Activated T-helper 1 cell treated with anti-CD3 and anti-CD28 coated beads, Interleukin-12 subunit alpha, Interleukin-12 subunit beta, Interleukin-2, Interleukin-4 antibody, amounts not matched to agents 30 ng/mL and 10 ng/mL and 1 ng/mL, durations not matched to agents 14 hours and 24 hours and 36 hours (primary cell): ENCODE data around the gene MED13L. TPM values are rescaled to one million over a fixed set of nuclear protein-coding genes. Genes with fewer than 3 reads are reported as not detected.

Experiments used
- DNase-seq: peaks from one replicate; pipeline ENCODE4 v3.0.0; 2021; ENCODE audit warnings: low spot score
- H3K27ac Mint-ChIP-seq: one replicate; pipeline ENCODE4 v1.8.0; 2021; ENCODE audit warnings: mild to moderate bottlenecking, mixed read lengths
- H3K27me3 Mint-ChIP-seq: one replicate; pipeline ENCODE4 v1.8.0; 2022; ENCODE audit warnings: mild to moderate bottlenecking, moderate library complexity, mixed read lengths; ENCODE audit not compliant: insufficient read depth
- H3K36me3 Mint-ChIP-seq: one replicate; pipeline ENCODE4 v1.8.0; 2021; ENCODE audit warnings: low read depth, mixed read lengths
- H3K4me1 Mint-ChIP-seq: one replicate; pipeline ENCODE4 v1.8.0; 2021; ENCODE audit warnings: low read depth, mixed read lengths
- H3K4me3 Mint-ChIP-seq: one replicate; pipeline ENCODE4 v1.8.0; 2021; ENCODE audit warnings: mild to moderate bottlenecking, moderate library complexity, mixed read lengths
- H3K9me3 Mint-ChIP-seq: one replicate; pipeline ENCODE4 v1.8.0; 2021; ENCODE audit warnings: mixed read lengths
- intact Hi-C: fragments of 100-400 bp; cut with micrococcal nuclease; formaldehyde crosslinking; loops from one replicate; pipeline ENCODE4 v1.15.1; 2024
- total RNA-seq: library from RNA; stranded (reverse); gene quantifications from 2 replicates; pipeline ENCODE4 v1.2.3, GENCODE V29; 2022

The MED13L gene
- 65.5 and 66.1 TPM in 2 replicates for total RNA-seq

DNA sequence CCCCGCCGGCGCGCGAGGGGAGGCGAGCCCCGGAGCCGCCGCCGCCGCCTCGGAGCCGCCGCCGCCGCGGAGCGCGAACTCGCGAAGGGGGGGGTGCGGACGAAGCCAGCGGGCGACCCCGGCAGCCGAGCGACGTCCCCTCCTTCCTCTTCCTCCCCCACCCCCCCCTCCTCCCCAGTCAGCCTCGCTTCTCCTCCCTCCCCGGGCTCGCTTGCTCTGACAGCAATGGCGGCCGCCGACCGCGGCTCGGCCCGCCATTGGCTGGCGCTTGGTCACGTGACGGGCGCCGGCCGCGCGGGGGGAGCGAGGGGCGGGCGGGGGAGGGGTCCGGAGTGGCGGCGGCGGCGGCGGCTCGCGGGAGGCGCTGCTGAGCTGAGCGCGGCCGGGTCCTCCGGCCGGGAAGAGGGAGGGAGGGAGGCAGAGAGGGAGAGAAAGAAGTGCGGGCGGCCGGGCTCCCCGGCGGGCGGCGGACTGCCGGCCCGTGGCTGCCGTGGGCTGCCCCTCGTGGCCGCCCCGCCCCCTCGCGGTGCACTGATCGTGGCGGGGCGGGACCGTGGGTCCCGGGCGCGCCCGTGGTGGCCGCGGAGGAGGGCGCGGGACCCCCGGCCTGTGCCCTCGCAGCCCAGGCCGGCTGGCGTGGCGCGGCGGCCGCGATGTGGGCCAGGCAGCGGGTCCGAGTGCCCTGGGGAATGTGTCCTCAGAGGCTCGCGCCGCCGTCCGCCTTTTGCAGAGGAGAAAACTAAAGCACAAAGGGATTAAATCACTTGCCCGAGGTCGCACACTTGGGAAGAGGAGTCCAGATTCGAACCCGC, at the start of gene MED13L:
TSS of gene MED13L (minus strand) at position 227 of the 812 bp plus-strand sequence. CDS start 562 bp downstream, outside the sequence.
- Mint-ChIP-seq H3K27ac (peak within 1 kb of the TSS; percentile 96), H3K36me3 (no peaks in the 10 kb centered on the region), H3K27me3 (peaks cover 12% of the 10 kb centered on the region), H3K9me3 (no peaks in the 10 kb centered on the region), H3K4me1 (peaks cover 62% of the 10 kb centered on the region), H3K4me3 (peak within 1 kb of the TSS; percentile 99)
- intact Hi-C loops: loop anchor here (1.0 to 5.0 kb wide), 13 partner anchors 41 to 541 kb away; partner anchors contain the start of genes MAP1LC3B2, RNFT2 and SPRING1
- peak; percentile 86 for DNase-seq

DNA sequence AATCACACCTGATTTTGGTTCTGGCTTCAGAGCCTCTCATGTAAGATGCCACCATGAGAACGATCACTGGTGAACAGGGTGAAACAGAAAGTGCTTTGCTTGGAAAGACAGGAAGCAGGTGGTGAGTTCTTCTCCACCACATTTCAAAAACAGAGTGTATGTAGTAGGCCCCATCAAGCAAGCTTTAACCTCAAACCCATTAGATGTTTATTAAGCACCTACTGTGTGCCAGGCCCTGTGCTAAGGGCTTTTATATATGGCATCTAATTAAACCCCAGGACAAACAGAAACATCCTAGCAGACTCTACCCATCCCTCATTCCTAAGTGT, 47.8 kb upstream of the MED13L start:
- Mint-ChIP-seq H3K27me3 (peaks cover 8% of the 10 kb centered on the region), H3K4me3 (no peak overlapping the region), H3K36me3 (peaks cover 9% of the 10 kb centered on the region), H3K4me1 (peaks cover 30% of the 10 kb centered on the region), H3K27ac (peak overlapping the region; percentile 75), H3K9me3 (peaks cover 12% of the 10 kb centered on the region)
- peak; percentile 31 for DNase-seq
- intact Hi-C loops: loop anchor here (1.0 to 2.0 kb wide), 4 partner anchors 34 to 413 kb away; partner anchors contain the start of genes MAP1LC3B2, RNFT2 and SPRING1

DNA sequence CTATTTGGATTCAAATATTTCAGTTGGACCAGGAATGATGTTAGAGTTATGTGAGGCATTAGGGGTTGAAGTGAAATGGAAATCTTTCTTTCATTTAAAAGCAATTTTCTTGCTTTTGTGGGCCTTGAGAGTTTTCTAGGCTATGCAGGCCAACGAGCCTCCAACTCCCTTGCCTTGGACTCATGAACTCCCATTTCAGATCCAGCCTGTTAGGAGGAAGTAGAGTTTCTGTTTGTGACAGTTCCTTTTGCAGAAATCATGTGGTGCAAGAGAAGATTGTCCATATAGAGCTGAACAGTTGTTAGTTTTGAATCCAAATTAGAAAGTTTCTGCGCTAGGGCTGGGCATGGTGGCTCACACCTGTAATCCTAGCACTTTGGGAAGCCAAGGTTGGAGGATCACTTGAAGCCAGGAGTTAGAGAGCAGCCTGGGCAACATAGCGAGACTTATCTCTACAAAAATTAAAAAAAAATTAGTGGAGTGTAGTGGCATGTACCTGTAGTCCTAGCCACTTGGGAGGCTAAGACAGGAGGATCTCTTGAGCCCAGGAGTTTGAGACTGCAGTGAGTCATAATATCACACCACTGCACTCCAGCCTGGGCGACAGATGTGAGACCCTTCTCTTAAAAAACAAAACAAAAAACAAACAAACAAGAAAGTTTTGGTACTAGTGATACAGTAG, 47.3 kb upstream of the MED13L start:
- no peak overlapping the region for H3K4me3 Mint-ChIP-seq
- DNase-seq: no peak
- H3K4me1 Mint-ChIP-seq: peaks cover 36% of the 10 kb centered on the region
- H3K27ac Mint-ChIP-seq: peak overlapping the region; percentile 75
- intact Hi-C loops: loop anchor here (1.0 to 5.0 kb wide), 6 partner anchors 34 to 414 kb away; partner anchors contain the start of genes MAP1LC3B2, RNFT2 and SPRING1
- H3K36me3 Mint-ChIP-seq: peaks cover 9% of the 10 kb centered on the region
- H3K9me3 Mint-ChIP-seq: peaks cover 12% of the 10 kb centered on the region
- peaks cover 8% of the 10 kb centered on the region for H3K27me3 Mint-ChIP-seq

DNA sequence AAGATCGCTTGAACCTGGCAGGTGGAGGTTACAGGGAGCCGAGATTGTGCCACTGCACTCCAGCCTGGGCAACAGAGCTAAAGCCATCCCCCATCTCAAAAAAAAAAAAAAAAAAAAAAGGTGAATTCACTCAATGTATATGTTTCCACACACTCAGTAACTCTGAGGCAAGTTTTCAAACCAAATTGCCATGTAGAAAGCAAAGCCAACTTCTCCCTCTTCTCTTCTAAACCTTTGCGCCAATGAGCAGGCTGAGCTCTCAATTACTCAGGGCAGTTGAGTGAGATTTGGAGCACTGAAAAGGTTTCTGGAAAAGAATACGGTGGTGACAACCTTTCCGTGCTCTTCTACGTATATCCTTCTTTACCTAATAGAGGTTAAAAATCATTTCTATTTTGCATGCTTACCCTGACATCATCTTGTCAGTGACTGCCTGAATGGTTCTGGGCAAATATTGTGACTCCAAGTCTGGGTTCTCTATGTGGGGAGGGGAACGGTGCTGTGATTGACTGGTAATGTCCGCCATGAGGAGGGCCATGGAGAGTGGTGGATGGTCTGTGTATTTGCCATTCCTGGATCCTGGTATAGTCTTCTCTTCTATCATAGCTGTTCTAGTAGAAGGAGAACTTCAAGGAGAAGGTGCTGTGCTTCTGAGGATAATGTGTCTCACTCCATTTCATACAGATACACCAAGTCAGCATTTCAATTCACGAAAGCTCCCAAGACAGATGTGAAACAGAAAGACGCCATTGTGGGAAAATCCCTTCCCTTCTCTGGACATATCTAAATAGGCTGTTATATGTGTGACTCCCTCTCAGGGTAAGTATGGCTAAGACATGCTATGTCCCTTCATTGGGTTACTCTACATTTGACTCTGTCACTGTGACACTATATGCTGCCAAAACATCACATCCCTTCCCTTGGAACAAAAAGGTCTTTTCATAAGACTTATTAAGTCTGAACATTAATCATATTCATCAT, 46.2 kb upstream of the MED13L start:
- Mint-ChIP-seq H3K9me3 (peaks cover 12% of the 10 kb centered on the region), H3K4me3 (peak overlapping the region; percentile 53)

DNA sequence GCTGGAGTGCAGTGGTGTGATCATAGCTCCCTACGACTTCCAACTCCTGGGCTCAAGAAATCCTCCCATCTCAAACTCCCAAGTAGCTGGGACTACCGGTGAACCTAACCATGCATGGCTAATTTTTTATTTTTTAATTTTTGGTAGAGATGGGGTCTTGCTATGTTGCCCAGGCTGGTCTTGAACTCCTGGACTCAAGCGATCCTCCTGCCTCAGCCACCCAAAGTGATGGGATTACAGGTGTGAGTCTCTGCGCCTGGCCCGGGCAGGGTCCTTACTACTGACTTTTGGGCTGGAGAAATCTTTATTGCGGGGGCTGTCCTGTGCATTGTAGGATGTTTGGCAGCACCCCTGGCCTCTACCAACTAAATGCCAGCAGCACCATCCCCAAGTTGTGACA, 44.4 kb upstream of the MED13L start:
- Mint-ChIP-seq H3K27ac (no peak overlapping the region), H3K4me3 (no peak overlapping the region), H3K36me3 (peaks cover 7% of the 10 kb centered on the region), H3K27me3 (no peaks in the 10 kb centered on the region), H3K9me3 (peaks cover 4% of the 10 kb centered on the region), H3K4me1 (peaks cover 47% of the 10 kb centered on the region)
- DNase-seq: no peak
- intact Hi-C loops: loop anchor here (5.0 kb wide), 1 partner anchor 180 kb away; no protein-coding TSS in a partner anchor

More for the DNA sequence above, 46.2 kb upstream of the MED13L start:
- Mint-ChIP-seq H3K4me1 (peaks cover 47% of the 10 kb centered on the region), H3K27ac (peak overlapping the region; percentile 75), H3K36me3 (peaks cover 9% of the 10 kb centered on the region), H3K27me3 (peaks cover 8% of the 10 kb centered on the region)
- intact Hi-C loops: loop anchor here (1.0 to 5.0 kb wide), 4 partner anchors 35 to 181 kb away; no protein-coding TSS in a partner anchor
- DNase-seq: no peak

DNA sequence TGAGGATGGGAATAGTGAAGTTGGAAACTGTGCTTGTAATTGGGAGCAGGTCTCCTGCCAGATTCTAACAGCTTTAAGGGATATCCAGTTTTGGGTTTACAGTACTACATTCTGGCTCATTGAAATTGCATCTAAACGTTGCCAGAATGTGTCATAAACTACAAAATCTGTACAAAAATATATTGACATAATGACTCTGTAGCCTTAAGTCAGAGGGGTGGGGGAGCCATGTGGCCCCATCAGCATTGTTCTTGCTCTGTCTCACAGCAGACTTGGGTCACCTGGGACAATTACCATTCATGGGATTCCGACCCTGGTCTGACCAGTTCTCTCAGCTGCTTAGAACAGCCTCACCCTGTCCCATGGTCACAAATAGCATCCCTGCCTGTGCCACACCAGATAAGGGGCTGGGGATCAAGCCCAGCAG, 43.3 kb upstream of the MED13L start:
- H3K27ac Mint-ChIP-seq: peak overlapping the region; percentile 84
- intact Hi-C loops: loop anchor here (1.0 to 5.0 kb wide), 2 partner anchors 44 to 179 kb away; partner anchors contain the start of gene MED13L
- H3K4me1 Mint-ChIP-seq: peaks cover 57% of the 10 kb centered on the region

DNA sequence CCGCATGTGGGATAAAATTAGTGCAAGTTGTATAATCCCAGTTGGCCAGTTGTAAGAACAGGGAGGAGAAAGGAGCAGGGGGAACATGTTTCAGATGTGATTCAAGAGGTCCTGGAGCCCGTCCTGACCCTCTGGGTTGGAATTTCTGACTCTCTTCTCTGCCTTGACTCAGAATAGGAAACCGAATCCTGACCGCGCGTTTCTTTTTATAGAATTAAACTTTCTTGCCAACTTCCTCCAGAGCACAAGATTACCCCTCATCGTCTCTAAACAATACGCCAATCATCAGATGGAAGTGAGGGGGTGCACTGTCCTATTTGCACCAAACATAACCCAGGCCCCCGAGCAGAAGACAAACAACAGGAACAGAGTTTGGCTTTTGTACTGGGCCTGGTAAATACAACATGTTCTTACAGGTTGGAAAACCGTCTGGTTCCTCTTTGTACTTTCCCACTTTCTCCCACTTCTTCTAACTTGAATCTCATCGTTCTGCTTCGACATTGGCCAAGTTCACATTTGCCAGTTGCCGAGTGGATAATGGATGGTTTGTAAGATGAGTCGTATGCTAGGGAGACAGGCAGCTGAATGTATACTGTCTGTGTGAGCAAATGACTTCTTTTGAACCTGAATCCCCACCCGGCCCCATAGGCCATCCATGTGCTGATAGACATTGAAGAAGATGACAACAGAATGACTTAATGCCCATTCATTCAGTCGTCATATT, 42.6 kb upstream of the MED13L start:
- H3K4me1 Mint-ChIP-seq: peaks cover 50% of the 10 kb centered on the region
- H3K9me3 Mint-ChIP-seq: peaks cover 4% of the 10 kb centered on the region
- peak overlapping the region; percentile 73 for H3K4me3 Mint-ChIP-seq
- intact Hi-C loops: loop anchor here (1.0 to 5.0 kb wide), 3 partner anchors 39 to 178 kb away; partner anchors contain the start of gene MED13L
- H3K27ac Mint-ChIP-seq: peak overlapping the region; percentile 84
- H3K27me3 Mint-ChIP-seq: peaks cover 3% of the 10 kb centered on the region
- peaks cover 7% of the 10 kb centered on the region for H3K36me3 Mint-ChIP-seq
- peak; percentile 17 for DNase-seq

More for the DNA sequence above, 43.3 kb upstream of the MED13L start:
- DNase-seq: no peak
- Mint-ChIP-seq H3K27me3 (peaks cover 3% of the 10 kb centered on the region), H3K36me3 (peaks cover 7% of the 10 kb centered on the region), H3K9me3 (peaks cover 4% of the 10 kb centered on the region), H3K4me3 (no peak overlapping the region)

DNA sequence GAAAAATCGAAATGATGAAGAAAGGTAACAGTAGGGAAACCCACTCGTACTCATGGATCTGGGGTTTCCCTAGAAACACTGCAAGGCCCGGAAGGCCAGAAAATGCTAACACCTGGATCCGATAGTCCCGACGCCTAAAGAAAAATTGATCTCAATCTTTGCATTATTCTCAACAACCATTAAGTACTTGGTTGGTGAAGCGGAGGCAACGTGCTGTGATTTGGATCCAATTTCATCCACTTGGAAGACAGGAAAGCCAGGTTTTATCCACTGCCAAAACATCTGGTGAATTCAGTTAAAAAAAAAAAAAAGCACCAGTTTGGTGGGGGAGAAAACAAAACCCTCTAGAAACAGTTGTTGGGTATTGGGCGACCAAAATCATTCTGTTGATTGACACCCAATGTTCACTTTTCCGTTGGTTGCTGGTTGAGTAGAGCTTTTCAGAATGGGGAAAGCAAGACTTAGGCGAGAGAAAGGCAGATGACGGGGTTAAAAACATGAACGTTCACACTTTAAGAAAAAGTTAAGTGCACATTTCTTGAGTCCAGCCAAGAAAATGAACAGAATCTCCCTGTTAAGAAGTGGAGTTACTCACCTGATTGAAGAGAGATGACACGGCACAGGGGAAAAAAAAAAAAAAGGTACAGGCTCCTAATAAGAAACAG, 41.9 kb upstream of the MED13L start:
- Mint-ChIP-seq H3K27ac (peak overlapping the region; percentile 84), H3K9me3 (peaks cover 4% of the 10 kb centered on the region)
- intact Hi-C loops: loop anchor here (1.0 kb wide), 1 partner anchor 40 kb away; no protein-coding TSS in a partner anchor

DNA sequence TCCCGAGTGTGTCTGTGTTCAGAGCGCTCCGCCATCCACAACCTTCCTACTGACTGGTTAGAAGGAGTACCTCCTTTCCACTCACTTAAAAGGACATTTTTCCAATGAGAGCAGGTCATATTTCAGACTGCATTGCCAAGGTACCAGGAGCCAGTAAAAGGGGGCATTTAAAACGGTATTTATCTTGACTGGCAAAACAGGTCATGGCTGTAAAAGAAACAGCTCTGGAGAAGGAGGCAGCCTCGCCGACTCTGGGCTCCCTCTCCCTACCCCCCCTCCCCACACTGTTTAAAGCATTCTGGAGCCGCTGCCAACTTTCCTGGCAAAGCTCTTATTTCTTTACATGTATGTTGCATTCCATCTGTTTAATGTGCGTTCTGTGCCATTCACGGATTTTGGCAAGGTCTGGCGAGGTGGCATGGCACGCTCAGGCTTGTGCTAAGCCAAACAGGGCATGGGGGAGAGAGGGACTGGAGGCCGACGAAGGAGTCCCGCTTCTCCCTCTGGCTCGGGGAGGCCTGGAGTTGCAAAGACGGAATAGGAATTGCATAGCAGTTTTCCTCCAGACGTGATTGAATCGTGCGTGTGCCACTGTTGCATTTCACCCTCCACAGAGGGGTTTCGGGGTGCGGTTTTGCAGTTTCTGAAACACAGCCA, 41.2 kb upstream of the MED13L start:
- no peak overlapping the region for H3K27ac Mint-ChIP-seq
- peaks cover 42% of the 10 kb centered on the region for H3K4me1 Mint-ChIP-seq
- peaks cover 2% of the 10 kb centered on the region for H3K36me3 Mint-ChIP-seq
- peaks cover 4% of the 10 kb centered on the region for H3K27me3 Mint-ChIP-seq
- DNase-seq: no peak
- H3K4me3 Mint-ChIP-seq: no peak overlapping the region
- intact Hi-C loops: loop anchor here (1.0 kb wide), 1 partner anchor 41 kb away; no protein-coding TSS in a partner anchor
- H3K9me3 Mint-ChIP-seq: peaks cover 3% of the 10 kb centered on the region

More for the DNA sequence above, 41.9 kb upstream of the MED13L start:
- Mint-ChIP-seq H3K36me3 (peaks cover 7% of the 10 kb centered on the region), H3K4me1 (peaks cover 47% of the 10 kb centered on the region), H3K27me3 (peaks cover 3% of the 10 kb centered on the region), H3K4me3 (peak overlapping the region; percentile 73)
- DNase-seq: no peak

DNA sequence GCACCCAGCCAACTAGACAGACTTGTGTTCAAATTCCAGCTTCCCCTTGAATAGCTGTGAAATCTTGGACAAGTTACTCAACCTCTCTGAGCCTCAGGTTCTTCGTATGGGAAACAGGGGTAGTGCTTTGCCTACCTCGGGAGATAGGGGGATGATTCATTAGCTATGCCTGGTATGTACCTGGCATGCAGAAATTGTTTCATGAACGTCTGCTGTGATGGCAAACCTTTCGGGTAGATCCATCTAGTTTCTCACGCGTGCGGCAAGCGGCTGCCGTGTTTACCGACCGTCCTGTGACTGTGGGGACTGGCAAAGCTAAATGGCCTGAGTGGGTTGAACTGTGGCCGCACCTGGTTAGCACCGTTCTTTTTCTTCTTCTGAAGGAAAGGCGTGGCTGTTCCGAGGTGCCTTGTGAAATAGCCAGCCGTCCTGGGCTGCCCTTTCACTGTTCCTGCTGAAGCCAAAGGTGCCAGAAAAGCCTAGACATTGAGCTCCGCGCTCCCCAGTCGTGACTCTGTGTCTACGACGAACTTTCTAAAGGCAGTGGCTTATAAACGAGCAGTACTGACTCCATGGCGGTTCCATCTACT, 40.6 kb upstream of the MED13L start:
- H3K4me1 Mint-ChIP-seq: peaks cover 39% of the 10 kb centered on the region
- no peak for DNase-seq
- peaks cover 2% of the 10 kb centered on the region for H3K36me3 Mint-ChIP-seq

More for the DNA sequence above, 40.6 kb upstream of the MED13L start:
- Mint-ChIP-seq H3K27ac (no peak overlapping the region), H3K27me3 (peaks cover 10% of the 10 kb centered on the region), H3K9me3 (no peaks in the 10 kb centered on the region), H3K4me3 (no peak overlapping the region)
- intact Hi-C loops: no loop called here
